RKO (cell line): ENCODE data around the gene USP11.

ENCODE experiments used
- DNase-seq: peaks from one replicate; pipeline ENCODE4 v3.0.0-alpha.2; 2016; ENCODE audit warnings: low spot score

The USP11 gene

DNA sequence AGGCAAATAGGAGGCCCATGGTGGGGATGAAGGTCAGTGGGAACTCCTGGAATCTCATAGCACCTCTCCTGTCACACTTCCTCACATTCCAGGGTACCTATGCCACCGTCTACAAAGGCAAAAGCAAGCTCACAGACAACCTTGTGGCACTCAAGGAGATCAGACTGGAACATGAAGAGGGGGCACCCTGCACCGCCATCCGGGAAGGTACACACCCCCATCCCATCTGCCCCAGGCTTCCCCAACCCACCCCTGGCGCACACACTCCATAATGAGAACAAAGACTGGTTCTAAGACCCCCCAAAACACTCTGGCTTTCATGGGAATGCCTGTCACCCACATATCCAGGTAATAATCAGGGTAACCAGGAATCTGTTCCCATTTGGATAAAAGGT lies 7.9 kb upstream of the USP11 start:
- DNase-seq = no peak

DNA sequence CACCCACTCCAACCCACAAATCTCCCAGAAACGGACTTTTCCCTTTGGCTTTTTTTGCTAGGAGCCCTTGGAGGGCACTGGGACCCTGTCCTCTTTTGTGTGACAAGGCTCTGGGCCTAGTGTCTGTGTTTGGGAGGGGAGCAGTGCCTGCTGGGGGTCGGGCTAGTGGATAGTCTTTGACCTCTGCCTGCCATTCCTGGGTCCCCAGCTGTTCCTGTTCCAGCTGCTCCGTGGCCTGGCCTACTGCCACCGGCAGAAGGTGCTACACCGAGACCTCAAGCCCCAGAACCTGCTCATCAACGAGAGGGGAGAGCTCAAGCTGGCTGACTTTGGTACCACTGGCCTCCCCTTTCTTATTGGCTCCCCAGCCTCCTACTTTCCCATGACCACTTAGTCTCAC lies 6.7 kb upstream of the USP11 start:
- DNase-seq = no peak

DNA sequence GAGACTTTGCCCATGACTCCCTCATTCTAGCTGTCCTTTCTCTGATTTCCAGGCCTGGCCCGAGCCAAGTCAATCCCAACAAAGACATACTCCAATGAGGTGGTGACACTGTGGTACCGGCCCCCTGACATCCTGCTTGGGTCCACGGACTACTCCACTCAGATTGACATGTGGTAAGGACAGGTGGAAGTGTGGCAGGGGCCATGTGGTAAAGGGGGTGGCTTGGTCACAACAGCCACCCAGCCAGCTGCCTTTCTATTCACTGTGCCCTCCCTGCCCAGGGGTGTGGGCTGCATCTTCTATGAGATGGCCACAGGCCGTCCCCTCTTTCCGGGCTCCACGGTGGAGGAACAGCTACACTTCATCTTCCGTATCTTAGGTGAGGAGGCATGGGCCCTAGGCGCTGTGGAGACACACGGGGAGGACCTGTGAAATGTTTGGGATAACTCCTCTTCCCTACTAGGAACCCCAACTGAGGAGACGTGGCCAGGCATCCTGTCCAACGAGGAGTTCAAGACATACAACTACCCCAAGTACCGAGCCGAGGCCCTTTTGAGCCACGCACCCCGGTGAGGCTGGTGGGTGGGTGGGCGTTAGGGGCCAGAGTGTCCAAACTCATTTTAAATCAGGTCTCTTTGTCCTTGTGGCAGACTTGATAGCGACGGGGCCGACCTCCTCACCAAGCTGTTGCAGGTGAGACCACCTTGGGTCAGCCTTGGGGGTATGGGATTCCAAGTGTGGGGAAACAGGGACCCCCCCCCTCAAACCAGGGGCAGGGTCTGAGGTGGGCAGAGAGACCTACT lies 6.1 kb upstream of the USP11 start:
- no peak for DNase-seq

DNA sequence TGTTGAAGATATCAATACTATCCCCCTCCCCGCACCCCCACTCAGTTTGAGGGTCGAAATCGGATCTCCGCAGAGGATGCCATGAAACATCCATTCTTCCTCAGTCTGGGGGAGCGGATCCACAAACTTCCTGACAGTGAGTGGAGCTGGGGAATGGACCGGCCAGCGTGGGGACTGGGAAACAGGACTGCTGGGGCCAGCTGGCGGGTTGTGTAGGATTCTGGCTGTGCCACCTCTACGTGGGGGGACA lies 5.5 kb upstream of the USP11 start:
- DNase-seq = no peak

DNA sequence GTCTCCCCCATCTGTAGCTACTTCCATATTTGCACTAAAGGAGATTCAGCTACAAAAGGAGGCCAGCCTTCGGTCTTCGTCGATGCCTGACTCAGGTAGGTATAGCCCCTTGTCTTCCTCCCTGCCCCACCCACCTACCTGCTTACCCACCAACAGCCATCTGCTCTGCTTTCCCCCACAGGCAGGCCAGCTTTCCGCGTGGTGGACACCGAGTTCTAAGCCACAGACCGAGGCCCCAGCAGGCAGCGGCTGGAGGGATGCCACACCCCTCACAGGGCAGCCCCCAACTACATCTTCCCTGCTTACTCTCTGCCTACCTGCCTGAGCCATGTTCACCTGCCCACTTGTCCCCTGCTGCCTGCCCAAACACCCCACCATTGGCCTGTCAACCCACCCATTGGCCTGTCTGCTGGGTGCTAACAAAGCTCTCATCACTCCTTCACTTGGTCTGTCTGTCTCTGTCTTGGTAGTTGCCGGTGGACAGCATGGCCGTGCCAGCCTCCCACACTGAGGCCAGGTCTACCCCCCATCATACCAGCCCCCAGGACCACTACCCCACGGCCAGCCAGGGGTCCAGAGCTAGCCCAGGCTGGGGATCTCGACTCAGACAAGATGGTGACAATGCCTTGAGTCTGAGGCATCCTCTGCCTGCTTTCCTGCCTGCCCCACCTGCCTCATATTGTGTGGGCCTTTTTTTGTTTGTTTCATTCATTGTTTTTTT lies 4.1 kb upstream of the USP11 start:
- DNase-seq = no peak

DNA sequence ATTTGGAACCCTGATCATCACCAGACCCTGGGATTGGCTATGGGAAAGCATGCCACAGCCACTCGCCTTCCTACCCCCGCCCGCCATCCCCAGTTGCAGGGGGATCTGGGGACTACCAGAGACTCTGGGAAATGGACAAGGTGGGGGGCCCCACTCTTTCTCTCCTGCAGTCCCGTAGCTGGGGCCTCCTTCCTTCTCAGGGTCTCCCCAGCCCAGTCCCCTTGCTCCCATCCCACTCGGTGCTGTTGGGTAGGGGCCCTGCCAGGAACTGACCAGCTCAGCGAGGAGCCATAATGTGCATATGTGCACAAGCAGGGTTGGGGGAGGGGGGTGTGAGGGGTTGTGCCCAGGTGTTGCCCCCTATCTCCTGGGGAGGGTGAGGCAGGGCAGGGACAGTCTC lies 3.4 kb upstream of the USP11 start:
- no peak for DNase-seq

DNA sequence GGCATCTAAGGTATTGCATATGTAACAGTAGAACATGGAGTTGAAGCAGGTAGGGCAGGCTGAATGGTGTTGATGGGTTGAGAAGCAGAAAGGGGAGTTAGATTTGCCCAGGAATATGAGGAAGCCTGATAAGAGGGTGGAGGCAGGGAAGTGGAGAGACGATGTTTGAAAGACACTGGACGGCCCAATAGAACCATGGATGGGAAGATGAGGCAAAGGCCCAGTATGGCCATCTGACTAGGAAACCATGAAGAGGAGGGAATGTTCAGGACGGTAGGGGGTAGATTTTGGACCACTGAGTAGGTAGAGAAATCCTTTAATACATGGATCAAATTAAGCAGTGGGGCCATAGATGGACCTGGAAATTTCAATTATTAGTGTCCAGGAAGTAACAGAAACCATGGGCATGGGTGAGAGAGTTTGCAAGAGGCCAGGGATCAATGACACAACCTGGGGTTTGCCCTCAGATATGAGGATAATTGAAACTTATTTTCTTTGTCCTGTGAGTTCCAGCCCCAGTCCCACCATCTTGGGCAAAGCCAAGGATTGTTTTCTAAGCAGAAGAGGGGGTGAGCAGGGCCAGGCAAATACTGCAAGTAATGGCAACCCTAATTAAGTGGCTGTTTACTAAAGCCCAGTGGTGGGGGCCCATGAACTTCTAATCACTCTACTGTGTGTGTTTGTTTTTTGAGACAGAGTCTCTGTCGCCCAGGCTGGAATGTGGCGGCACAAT lies 2.5 kb upstream of the USP11 start:
- no peak for DNase-seq

DNA sequence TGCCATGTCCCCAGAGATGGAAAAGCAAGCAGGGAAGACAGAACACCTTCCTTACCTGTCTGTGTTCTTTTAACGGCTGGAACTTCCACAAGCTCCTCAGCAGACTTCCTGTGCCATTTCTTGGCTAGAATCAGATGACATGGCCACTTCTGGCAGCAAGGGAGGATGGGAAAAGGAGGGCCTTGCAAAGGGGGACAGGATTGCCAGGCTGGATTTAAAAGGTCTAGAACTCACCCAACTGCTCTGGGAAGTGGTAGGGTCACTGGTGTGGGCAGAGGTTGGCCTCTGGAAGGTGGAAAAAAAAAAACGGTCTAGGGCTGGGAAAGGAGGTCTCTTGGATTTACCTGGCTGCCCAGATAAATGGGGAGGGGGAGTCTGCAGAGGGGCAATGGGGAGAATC lies 1.6 kb upstream of the USP11 start:
- DNase-seq = no peak

DNA sequence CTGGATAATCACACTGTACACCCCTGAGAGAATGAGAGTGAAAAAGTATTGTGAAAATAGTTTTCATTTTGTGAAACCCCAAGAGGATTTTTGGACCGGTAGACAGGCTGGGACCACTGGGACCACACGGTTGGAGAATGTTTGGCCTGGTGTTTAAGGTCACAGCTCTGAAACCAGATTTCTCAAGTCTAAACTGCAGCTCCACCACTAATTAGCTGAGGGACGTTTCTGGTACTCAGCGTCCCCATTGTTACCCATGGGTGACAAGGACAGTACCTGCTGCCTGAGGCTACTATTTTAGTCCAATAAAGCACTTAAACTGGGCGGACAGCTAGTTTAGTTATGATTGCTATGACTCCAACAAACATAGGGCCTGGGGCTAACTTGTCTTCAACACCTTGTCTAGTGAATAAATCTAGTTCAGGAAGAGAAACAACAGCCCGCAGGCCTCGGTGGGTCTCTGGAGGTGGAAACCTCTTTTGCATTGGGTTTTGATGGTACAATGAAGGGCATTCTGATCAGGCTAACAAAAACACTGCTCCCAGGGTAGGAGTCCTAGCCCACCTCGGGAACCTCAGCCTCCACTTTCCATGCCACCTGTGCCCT lies 509 bp upstream of the USP11 start:
- DNase-seq = no peak

DNA sequence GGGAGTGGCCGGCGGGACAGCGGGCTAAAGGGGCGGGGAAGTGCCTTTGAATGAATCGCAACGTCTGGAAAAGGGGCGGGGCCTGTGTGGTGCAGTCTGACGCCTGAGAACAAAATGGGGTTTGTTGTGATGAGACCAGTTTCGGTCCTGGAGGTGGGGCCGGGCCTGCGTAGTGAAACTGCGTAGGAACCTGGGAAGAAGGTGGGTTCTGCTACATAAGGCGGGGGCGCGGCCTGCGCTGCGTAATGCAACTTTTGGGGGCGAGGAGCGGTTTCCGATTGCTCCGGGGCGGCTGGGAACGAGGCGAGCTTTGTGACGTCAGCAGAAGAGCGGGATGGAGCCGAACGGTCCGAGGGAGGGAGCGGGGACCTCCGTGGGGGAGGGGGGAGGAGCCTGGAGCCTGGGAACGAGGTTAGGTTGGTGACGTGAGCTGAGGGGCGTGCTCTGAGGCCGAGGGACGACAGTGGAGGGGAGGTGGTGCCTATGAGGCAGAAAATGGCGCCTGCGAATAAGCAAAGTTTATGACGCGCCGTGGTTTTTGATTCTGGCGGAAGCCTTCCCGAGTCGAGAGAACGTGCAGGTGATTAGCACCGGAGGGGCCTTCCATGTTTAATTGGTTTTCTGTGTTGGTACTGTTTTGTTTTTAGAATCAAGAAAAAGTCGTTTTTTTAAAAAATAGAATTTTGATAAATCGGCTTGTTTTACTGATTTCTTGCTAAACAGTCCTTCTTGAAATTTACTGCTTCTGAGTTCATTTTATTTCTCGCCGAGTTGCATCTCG lies 714 bp downstream of the USP11 start:
- peak; percentile 95 for DNase-seq

DNA sequence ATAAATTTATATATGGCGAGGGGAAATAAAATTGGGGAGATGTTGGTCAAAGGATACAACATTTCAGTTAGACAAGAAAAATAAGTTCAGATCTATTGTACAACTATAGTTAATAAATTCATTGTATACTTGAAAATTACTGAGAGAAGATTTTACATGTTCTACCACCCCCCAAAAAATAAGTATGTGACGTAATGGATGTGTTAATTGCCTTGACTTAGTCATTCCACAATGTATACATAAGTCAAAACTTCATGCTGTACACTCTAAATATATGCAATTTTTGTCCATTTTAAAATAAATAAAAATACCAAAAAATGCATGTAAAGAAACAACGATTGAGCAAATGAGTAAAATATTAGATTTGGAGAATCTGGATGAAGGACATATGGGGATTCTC lies 1.8 kb downstream of the USP11 start:
- DNase-seq = peak; percentile 43

DNA sequence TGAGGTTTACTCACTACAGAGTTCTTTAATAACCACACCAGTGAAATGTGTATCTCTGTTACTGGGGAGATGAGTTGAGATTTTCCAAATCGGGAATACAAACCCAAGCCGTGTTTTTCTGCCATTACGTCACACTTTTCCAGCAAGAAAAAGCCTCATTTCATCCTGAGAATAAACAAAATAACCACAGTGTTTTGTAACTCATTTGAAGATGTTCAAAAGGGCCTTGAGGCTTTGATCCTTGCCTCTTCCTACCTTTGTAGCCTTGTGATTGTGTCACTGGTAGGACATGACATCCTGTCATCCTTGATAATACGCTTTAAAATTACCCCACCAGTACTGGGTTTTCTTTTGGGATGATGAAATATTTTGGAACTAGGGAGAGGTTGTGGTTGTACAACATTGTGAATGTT lies 2.9 kb downstream of the USP11 start:
- no peak for DNase-seq

DNA sequence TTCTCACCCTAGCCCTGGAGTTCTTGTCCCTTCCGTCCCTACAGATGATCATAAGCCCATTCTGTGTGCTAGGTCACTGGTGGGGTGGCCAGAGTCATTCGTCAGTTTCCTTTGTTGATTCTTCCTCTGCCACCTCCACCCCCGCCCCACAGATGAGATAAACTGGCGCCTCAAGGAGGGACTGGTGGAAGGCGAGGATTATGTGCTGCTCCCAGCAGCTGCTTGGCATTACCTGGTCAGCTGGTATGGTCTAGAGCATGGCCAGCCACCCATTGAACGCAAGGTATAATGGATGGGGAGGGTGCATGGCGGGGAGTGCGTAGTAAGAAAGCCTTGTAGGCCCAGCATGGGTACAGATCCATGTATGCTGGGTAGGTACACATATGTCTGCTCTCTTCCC lies 6.4 kb downstream of the USP11 start:
- no peak for DNase-seq

DNA sequence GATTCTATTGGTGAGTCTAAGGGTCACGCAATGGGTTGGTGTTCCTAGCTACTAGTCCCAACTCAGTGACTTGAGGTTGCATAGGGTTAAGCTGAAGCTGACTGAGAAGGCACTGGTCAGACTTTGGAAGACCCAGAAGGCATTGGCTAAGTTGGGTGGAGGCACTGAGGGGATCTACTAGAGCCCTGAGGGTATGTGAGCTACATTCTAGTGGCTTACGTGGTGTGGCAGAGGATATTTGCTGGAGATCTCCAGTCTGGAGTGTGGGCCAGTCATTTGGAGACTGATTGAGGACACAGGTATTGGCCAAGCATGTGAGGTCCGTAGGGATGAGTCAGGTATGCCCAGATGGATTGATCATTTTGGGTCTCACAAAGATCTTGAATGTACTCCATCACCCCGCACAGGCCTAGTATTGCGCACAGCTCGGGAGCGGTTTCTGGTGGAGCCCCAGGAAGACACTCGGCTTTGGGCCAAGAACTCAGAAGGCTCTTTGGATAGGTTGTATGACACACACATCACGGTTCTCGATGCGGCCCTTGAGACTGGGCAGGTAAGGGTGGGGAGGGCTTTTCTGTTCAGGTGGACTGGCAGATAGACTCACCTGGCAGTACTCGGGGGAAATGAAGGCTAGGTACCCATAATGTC lies 7.2 kb downstream of the USP11 start:
- DNase-seq = no peak

DNA sequence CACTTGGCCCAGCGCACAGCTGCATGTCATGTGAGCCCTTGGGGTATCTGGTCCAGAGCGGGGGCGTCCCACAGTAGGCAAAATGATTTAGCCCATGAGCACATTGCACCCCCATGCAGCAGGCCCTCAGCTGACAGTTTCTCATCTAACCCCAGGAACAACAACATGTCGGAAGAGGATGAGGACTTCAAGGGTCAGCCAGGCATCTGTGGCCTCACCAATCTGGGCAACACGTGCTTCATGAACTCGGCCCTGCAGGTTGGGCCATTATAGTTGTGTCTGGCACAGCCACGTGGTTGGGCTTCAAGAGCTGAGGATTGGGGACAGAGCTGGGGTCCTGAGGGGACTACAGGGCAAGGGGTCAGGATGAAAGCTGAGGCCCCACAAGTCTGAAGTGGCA lies 7.8 kb downstream of the USP11 start:
- no peak for DNase-seq

DNA sequence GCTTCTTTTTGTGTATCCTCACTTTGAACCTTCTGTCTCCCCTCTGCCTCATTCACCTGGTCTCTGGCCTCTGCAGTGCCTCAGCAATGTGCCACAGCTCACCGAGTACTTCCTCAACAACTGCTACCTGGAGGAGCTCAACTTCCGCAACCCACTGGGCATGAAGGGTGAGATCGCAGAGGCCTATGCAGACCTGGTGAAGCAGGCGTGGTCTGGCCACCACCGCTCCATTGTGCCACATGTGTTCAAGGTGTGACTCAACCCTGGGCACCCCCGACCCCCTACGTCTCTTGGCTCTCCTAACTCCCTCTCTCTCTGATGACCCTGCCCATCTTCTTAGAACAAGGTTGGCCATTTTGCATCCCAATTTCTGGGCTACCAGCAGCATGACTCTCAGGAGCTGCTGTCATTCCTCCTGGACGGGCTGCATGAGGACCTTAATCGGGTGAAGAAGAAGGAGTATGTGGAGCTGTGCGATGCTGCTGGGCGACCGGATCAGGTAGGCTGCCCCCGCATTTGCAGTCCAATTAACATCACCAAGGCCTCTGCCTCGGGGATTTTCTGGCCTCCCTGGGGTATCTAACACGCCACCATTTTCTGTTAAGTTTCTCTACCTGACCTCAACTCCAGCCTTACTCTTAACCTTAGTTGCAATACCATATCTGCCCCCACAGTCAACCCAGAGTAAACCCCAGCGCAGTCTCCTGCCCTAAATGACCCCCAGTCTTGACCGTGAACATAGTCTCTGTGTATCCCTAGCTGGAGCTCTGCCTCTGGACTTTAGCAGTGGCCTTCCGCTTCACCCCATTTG lies 8.6 kb downstream of the USP11 start:
- DNase-seq = no peak

DNA sequence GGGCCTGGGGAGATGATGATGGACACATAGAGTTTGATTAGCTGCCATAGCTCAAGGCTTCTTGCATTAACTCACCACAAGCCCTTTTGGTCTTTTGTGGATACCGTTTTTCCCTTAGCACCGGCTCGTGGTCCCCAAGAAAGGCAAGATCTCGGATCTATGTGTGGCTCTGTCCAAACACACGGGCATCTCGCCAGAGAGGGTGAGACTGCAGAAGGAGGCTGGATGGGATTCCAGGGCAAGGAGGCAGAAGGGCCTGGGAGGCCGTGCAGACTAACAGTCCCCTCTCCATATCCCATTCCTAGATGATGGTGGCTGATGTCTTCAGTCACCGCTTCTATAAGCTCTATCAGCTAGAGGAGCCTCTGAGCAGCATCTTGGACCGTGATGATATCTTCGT lies 9.5 kb downstream of the USP11 start:
- DNase-seq = no peak

DNA sequence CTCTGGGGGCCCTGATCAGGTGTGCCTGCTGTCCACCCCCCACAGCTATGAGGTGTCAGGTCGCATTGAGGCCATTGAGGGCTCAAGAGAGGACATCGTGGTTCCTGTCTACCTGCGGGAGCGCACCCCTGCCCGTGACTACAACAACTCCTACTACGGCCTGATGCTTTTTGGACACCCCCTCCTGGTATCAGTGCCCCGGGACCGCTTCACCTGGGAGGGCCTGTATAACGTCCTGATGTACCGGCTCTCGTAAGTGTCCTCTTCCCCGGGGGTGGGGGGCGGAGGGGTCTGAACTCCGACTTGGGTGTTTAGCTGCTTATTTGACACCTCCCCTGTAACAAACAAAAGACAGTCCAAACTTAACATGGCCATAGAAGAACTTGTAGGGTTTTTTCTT lies 10.5 kb downstream of the USP11 start:
- no peak for DNase-seq

DNA sequence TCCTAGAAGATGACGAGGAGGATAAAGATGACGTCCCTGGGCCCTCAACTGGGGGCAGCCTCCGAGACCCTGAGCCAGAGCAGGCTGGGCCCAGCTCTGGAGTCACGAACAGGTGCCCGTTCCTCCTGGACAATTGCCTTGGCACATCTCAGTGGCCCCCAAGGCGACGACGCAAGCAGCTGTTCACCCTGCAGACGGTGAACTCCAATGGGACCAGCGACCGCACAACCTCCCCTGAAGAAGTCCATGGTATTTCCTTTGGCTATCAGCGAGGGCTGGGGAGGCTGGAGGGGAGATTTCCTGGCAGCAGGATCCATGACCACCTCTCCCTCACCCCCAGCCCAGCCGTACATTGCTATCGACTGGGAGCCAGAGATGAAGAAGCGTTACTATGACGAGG lies 11.9 kb downstream of the USP11 start:
- no peak for DNase-seq

DNA sequence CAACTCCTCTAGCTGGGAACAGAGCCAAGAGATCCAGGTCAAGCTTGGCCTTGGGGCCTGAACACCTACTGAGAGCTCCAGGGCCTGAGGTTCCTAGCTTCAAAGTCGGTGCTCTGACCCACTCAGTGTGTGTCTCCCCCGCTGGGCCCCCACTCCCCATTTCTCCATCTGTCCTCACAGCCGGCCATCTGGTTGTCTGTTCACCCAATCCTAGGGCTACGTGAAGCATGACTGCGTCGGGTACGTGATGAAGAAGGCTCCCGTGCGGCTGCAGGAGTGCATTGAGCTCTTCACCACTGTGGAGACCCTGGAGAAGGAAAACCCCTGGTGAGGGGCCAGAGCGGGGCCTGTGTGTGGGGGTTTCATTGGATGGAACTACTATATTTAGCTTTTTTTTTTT lies 12.3 kb downstream of the USP11 start:
- no peak for DNase-seq
